HG03575 (cell line): Measurements from ENCODE around the gene ADAM12.

Source experiments
- ATAC-seq: cut with Tn5 transposase; IDR thresholded peaks from one replicate; pipeline ENCODE4 v1.9.1; 2021; ENCODE audit not compliant: unreplicated experiment, insufficient number of reproducible peaks, low FRiP score; ENCODE audit errors: extremely low read depth

Gene ADAM12

DNA sequence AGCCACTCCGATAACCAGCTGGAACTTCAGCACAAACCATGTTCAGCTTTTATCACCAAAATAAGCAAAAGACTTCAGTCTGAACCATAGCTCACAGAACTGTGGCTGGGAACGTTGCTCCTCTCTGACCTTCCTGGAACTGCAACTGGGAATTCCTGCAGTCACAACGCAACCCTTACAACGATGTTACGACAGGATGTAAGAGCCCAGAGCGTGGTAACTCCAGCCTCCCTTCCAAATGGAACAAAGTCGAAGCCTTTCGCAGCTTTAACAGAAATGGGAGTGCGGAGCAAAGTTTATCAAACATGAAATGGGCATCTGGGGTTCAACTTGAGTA lies 162.6 kb downstream of the ADAM12 start:
- ATAC-seq: no peak

GRCh38 chr10:126224967-126225671 lies 163.2 kb downstream of the ADAM12 start:
- no peak for ATAC-seq

GRCh38 chr10:126223512-126224067 lies 164.7 kb downstream of the ADAM12 start:
- ATAC-seq: no peak

DNA sequence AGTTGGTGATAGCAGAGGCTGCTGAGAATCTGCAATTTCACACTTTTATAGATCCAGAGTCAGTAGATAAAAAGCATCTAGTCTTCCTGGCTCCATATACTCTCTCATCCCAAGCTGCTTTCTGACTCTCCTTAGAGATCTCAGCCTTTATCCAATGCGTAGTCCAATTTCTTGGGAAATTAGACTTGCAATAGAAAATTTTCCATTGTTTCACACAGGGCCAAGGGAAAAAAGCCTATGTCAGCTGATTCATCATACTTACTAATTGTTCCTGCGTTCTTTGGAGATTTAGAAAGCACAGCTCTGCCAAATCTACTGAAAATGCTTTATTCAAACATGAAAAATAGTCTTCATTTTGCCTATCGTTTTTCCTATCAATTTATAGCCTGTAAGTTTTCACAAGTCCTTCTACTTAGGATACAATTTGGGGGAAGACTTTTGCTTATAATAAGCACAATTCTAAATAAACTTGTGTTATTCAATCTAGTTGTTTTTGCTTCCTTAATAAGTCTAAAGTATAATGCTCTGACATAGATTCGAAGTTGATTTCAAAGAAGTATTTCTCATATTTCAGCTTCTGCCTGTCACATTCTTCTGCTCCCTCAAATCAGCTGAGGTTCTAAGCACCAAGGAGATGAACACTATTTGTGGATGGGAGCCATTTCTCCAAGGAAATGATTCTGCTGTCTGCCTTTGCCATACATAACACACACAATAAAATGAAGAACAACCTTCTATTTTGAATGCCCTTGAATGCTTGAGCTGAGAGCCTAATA lies 165.4 kb downstream of the ADAM12 start:
- no peak for ATAC-seq

DNA sequence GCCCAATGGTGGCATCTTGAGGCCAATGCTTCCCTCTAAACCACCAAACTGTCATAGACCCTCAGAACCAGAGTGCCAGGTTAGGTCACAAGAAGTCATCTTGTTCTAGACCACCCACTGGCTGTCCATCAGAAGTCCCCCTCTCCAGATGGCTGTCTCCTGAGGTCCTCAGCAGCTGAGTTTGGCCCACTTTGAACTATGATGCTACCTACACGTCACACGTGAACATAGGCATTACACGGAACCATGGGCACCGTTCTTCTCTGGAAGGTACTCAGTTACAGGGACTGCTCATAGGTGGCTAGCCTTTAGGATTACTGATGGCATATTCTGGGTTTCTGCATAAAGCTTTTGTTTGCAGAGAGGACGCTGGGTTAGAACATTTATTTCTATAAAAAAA lies 166.4 kb downstream of the ADAM12 start:
- ATAC-seq: no peak

DNA sequence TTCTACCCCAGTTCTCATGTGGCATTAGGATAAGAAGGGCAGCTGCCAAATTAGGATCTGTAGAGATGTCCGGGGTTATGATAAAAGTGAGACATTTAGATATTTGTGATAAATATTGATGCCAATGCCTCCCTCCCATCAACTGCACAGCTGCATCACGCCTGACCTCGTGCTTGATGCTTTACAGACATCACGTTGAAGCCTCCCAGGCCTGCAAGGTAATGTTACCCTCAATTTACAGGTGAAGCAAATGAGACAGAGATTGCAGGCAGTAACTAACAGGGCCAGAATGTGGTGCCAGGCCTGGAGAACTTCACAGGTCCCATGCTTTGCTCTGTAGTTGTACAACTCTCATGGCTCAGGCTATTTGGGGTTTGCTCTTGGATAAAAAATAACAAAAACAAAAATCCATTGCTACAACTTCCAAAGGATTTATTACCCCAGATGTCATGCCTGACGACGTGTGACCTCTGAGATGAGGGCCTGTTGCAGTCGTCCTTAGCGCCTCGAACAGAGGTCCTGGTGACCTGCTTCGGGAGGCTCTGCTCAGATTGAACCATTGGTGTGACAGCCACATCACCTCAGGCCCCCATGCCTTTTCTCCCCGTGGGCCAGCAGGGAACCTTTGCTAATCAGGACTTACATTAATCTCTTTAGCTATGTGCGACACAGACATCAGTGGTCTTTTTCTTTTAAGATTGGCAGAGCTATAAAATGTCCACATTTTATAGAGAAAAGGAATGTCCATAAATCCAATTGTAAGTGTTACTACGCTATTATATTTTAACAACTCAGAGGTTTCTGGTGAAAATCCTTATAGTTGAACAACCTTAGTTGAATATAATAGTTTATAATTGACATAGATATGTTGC lies 169.3 kb downstream of the ADAM12 start:
- no peak for ATAC-seq

DNA sequence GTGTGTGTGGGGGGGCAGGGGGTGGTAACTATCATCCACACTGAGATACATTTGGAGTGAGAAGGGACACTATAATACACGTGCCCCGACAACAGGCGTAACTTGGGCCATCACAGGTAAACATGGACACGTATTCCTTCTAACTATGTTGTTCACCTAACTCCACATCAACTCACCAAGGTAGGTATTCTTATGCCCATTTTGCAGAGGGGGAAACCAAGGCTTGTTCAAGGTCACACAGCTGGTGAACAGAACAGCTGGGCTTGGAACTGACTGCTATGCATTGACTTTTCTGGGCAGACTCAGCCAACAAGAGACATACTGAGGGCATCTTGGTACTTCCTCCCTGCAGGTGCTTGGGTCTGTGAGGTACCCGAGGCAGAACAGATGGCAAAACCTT lies 170.1 kb downstream of the ADAM12 start:
- ATAC-seq: no peak

GRCh38 chr10:126216632-126216961 lies 171.7 kb downstream of the ADAM12 start:
- no peak for ATAC-seq

GRCh38 chr10:126215746-126216631 lies 172.3 kb downstream of the ADAM12 start:
- no peak for ATAC-seq

DNA sequence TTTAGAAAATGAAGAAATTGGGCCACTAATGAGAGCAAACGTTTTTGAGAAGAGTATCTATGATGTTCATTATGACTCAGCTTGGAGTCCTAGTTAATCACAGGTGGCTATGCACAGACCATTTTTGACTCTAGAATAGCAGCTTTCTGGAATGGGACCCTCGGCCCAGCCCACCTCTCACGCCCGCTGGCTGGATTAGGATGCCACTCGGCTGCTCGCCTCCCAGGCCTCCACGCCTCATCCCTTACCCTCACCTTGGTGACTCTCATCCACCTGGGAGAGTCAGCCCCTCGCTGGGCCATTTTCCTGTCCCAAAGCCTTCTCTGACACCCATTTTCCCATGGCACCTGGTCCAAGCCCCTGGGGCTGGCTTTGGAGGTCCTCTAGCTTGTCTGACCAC lies 173.6 kb downstream of the ADAM12 start:
- ATAC-seq: no peak

GRCh38 chr10:126214021-126214420 lies 174.3 kb downstream of the ADAM12 start:
- ATAC-seq: no peak

DNA sequence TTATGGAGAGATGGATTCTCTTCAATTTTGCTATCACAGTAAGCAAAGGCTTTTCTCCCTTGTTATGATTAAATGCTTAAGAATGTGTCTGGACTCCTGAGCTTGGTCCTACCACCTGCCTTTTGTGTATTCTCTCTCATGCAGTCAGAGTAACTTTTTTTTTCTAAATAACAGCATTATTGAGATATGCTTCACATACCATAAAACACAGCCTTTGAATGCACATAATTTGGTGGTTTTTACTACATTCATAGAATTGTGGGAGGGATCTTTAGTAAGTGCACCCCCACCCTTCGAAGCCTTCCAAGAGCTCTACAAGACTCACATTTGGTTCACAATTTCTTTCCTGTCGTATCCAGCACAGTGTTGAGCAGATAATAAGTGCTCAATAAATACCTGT lies 175.5 kb downstream of the ADAM12 start:
- no peak for ATAC-seq

DNA sequence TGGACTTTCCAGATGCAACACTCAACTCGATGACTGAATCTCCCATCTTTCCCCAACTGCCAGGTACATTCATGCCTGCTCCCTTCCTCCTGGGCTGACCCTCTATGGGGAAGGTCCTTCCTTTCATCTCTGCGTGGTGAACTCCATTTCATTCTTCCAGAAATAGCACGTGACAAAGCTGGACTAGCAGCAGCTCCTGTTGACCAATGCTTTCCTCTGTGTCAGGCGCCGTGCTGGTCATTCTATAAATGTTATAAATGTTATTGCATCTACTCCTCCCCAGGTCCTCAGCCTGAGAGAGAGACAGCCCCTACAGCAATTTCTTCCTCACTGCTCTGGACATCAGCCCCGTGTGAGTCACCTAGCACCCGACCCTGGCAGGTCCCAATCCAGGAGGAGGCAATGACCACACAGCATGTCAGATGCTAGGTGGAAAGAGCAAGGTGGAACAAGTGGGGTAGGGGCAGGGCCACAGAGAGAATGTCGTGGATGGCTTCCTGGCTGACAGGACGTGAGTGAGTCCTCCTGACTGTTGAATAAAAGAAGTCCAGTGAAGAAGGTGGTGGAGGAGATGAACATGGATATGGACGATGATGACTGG lies 178.1 kb downstream of the ADAM12 start:
- ATAC-seq: no peak

DNA sequence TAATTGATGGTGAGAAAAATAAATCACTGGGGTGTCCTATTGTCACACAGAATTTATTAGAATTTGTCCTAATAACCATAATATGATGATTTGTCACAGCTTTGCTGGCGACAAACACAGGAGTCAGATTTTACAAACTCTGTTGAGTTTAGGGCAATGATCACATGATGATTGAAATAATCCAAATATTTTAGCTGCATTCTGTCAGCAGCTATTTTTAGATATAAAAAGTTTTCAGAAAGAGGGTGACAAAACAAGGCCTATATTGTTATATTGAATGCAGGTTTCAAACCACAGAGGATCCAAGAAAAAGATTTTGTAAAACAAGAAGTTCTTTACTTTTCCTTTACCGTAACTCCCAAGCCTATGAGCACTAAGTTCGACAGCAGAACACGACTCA lies 178.8 kb downstream of the ADAM12 start:
- no peak for ATAC-seq

DNA sequence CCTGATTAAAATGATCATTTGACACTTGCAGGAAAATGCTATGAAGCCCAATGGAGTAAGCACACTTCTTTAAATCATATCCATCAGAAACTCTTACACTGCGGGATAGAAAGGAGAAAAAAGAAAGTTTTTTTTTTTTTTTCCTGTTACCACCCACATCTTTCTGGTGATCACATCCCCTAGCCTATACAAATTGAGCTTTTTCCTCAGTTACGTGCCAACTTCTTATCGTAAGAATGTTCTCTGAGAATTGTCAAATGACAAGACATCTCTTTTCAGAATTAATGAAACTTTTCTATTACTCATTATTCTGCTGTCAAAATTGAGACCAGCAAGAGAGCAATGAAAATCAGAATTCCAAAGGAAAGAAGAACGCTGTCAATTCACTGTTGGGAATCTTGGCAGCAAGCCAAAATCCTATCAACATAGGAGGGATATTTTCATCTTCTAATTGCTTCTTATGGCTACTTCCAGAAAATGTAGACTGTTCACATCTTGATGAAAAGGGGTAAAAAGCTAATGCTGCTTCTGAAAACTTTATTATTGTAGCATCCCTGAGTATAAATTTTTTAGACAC lies 179.5 kb downstream of the ADAM12 start:
- ATAC-seq: no peak

DNA sequence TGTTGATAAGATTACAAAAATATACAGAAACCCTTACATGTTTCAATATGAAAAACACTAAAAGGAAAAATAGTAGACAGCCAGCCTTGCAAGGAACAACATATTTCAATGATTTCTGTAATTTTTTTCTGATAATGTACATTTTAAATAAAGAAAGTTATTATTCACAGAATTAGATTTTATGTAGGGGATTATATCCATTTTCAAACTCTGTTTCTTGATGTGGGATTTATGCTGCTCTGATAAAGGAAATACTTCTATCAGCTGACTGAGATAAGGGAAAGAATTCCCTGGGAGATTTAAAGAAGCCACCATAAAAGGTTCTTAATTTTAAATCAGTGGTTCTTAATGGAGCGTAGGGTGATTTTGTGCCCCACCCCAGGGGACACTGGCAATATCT lies 180.4 kb downstream of the ADAM12 start:
- ATAC-seq: no peak

GRCh38 chr10:126207313-126207771 lies 180.9 kb downstream of the ADAM12 start:
- ATAC-seq: no peak
